HepG2 (cell line): Measurements from ENCODE around the gene MEPCE. TPM values are rescaled to one million over a fixed set of nuclear protein-coding genes. Genes with fewer than 3 reads are reported as not detected.

Experiments
- ATAC-seq: fragments of 200-7000 bp; cut with Tn5 transposase; 3 replicates; pipeline ENCODE4 v1.9.1; 2020; ENCODE audit warnings: mild to moderate bottlenecking, moderate library complexity
- BruUV-seq: library from RNA; stranded (reverse); fragments of 400-500 nt; replicated peaks from 2 replicates; lab custom pipeline; 2021; lab: Mats Ljungman, UMichigan
- CTCF ChIA-PET: fragments of 300-600 bp; formaldehyde crosslinking; extraction: SDS; loops from one replicate; lab custom pipeline; 2021; ENCODE audit warnings: low total read pairs, inconsistent platforms, low intra/inter-chr PET ratio; lab: Yijun Ruan, JAX
- POLR2A ChIA-PET: fragments of 350-600 bp; sonication (Branson Sonifier 250); formaldehyde crosslinking; loops from one replicate; lab custom pipeline; 2020; ENCODE audit warnings: antibody characterized with exemption, inconsistent platforms; lab: Yijun Ruan, JAX
- DNase-seq: peaks from one replicate; pipeline ENCODE4 v3.0.0-alpha.2; 2015; ENCODE audit warnings: low spot score
- FAIRE-seq: peaks from 3 replicates; lab custom pipeline; 2011; peaks lifted over from hg19 to GRCh38; lab: Jason Lieb, UNC
- H2AFZ ChIP-seq: one replicate; pipeline ENCODE4 v1.6.1; 2011; ENCODE audit warnings: low read length, inconsistent platforms
- H3K27ac ChIP-seq: fragments of 300-600 bp; 3 replicates; pipeline ENCODE4 v1.8.0; 2011; ENCODE audit warnings: mixed run types, mild to moderate bottlenecking, mixed read lengths, low read length, inconsistent platforms; ENCODE audit not compliant: insufficient read depth; ENCODE audit errors: extremely low read length
- H3K27me3 ChIP-seq, 2 experiments: fragments of 200-600 bp in 1 of 2; 2 replicates in 1 of 2; 3 replicates in 1 of 2; pipeline versions ENCODE4 v1.6.0 to v1.8.0; 2011; ENCODE audit warnings: low read length in 2 of 2, mild to moderate bottlenecking in 2 of 2, moderate library complexity in 2 of 2, inconsistent platforms in 1 of 2; ENCODE audit not compliant: insufficient read depth in 2 of 2, control insufficient read depth in 1 of 2
- H3K36me3 ChIP-seq, 2 experiments: fragments of 200-600 bp in 1 of 2; replicated peaks in 1 of 2; 2 replicates in 1 of 2; 3 replicates in 1 of 2; pipeline versions ENCODE4 v1.5.1 to v1.8.0; 2011; ENCODE audit warnings: low read length in 2 of 2, inconsistent platforms in 1 of 2; ENCODE audit not compliant: insufficient read depth in 2 of 2, control insufficient read depth in 1 of 2
- H3K4me1 ChIP-seq: 2 replicates; pipeline ENCODE4 v1.5.1; 2012; ENCODE audit warnings: low read length, inconsistent platforms; ENCODE audit not compliant: insufficient read depth
- H3K4me2 ChIP-seq: 2 replicates; pipeline ENCODE4 v1.6.0; 2011; ENCODE audit warnings: low read depth, low read length, inconsistent platforms
- H3K4me3 ChIP-seq, 3 experiments: fragments of 200-600 bp in 1 of 3; sonication (generic), shearing (Covaris generic) in 1 of 3; replicated peaks in 1 of 3; 2 replicates each; pipeline ENCODE4 v1.5.1; 2011 to 2016; ENCODE audit warnings: low read length in 3 of 3, inconsistent platforms in 2 of 3, low read depth in 2 of 3, mild to moderate bottlenecking in 2 of 3, control low read depth in 1 of 3, mixed read lengths in 1 of 3; ENCODE audit not compliant: insufficient read depth in 1 of 3
- H3K79me2 ChIP-seq: one replicate; pipeline ENCODE4 v1.6.1; 2011; ENCODE audit warnings: low read length, inconsistent platforms; ENCODE audit not compliant: insufficient read depth
- H3K9ac ChIP-seq: 2 replicates; pipeline ENCODE4 v1.6.0; 2011; ENCODE audit warnings: mild to moderate bottlenecking, low read depth, low read length, inconsistent platforms; ENCODE audit not compliant: insufficient read depth
- H3K9me3 ChIP-seq: 2 replicates; pipeline ENCODE4 v1.5.1; 2012; ENCODE audit warnings: mild to moderate bottlenecking, low read length
- H4K20me1 ChIP-seq: 2 replicates; pipeline ENCODE4 v1.6.0; 2011; ENCODE audit warnings: inconsistent platforms, mild to moderate bottlenecking, low read length, moderate library complexity; ENCODE audit not compliant: insufficient read depth
- ERF ChIP-seq: IDR thresholded peaks from 2 replicates; pipeline ENCODE4 v1.6.1; 2018; ENCODE audit warnings: missing biosample characterization, missing genetic modification reagents
- MAFF ChIP-seq: IDR thresholded peaks from 2 replicates; pipeline ENCODE4 v1.6.1; 2011; ENCODE audit warnings: low read depth, low read length, improper control_type of control experiment
- MAFK ChIP-seq, 2 experiments: IDR thresholded peaks in 1 of 2; conservative IDR thresholded peaks in 1 of 2; 2 replicates each; pipeline ENCODE4 v1.6.1; 2011; ENCODE audit warnings: improper control_type of control experiment in 2 of 2, low read length in 2 of 2
- ZFP90 ChIP-seq: sonication (generic); formaldehyde crosslinking; IDR thresholded peaks from 2 replicates; pipeline ENCODE4 v1.8.0; 2022; ENCODE audit warnings: missing genetic modification reagents, mild to moderate bottlenecking, inconsistent platforms, borderline replicate concordance
- ZNF564 ChIP-seq: sonication (generic); formaldehyde crosslinking; IDR thresholded peaks from 2 replicates; pipeline ENCODE4 v1.8.1; 2023; ENCODE audit warnings: mild to moderate bottlenecking, missing genetic modification reagents
- ZNF619 ChIP-seq: sonication (generic); formaldehyde crosslinking; IDR thresholded peaks from 2 replicates; pipeline ENCODE4 v1.4.0; 2020; ENCODE audit warnings: mild to moderate bottlenecking, missing genetic modification reagents
- ZNF768 ChIP-seq: sonication (generic); formaldehyde crosslinking; IDR thresholded peaks from 2 replicates; pipeline ENCODE4 v1.4.0; 2020; ENCODE audit warnings: missing genetic modification reagents
- WGBS: methylation state at CpG from one replicate; pipeline ENCODE4 v1.1.6; 2017; ENCODE audit warnings: low lambda C conversion rate; 5-methylcytosine and 5-hydroxymethylcytosine counted together
- in situ Hi-C: cut with HindIII; loops from 2 replicates; pipeline ENCODE4 v1.10.0; 2017; ENCODE audit warnings: low pct_unique_long_range_greater_than_20kb; ENCODE audit not compliant: extremely low pct_ligation_motif_present
- intact Hi-C: fragments of 100-400 bp; cut with micrococcal nuclease; formaldehyde crosslinking; loops from one replicate; pipeline ENCODE4 v1.10.0; 2022; ENCODE audit not compliant: unreplicated experiment
- polyA plus RNA-seq, 8 experiments: library from polyadenylated mRNA; depleted of rRNA in 3 of 8; stranded (reverse) in 7 of 8; unstranded in 1 of 8; fragments of >200 nt; fragmentation: Illumina TruSeq in 4 of 8; extraction: Trizol in 4 of 8; gene quantifications; 2 replicates each; pipeline versions ENCODE4 v1.2.1 to v1.2.3, GENCODE V29; 2011 to 2016; ENCODE audit warnings: low read depth in 4 of 8, missing spikeins in 1 of 8, mixed read lengths in 1 of 8; ENCODE audit not compliant: insufficient read depth in 1 of 8
- total RNA-seq, 5 experiments: library from RNA; depleted of rRNA; stranded (reverse); fragments of >200 nt; fragmentation: Illumina TruSeq; extraction: Trizol; gene quantifications; 2 replicates each; pipeline ENCODE4 v1.2.3, GENCODE V29; 2016; ENCODE audit warnings: low read depth in 1 of 5
- TF ChIP-seq, protein P1 (sequence below): sonication (generic); formaldehyde crosslinking; IDR thresholded peaks from 2 replicates; pipeline ENCODE4 v1.4.0; 2020; ENCODE audit warnings: missing genetic modification reagents, borderline replicate concordance
- TF ChIP-seq, protein P2 (sequence below): sonication (generic); formaldehyde crosslinking; IDR thresholded peaks from 2 replicates; pipeline ENCODE4 v1.4.0; 2020; ENCODE audit warnings: missing genetic modification reagents

MEPCE gene
- total and polyA plus RNA-seq, 2 of the 13 experiments (the other 11 are each of a cell fraction or from before 2014, with no cell fraction given) = 12.3 to 26.0 TPM

DNA sequence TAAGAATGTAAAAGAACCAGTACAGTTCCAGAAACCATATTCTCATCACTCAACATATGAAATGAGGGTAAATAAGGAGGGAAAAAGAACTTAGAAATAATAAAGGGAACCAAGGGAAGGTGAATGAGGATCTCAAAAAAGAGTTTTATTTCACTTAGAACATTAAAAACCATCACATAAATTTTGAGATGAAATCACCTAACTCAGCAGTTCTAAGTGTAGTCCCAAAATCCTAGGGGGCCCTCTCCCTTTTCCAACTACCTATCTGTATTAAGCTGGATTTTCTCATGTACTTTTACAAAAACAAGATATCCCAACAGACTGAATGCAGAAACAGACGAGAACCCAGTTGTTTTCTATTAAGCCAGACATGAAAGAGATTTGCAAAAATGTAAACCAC lies 4.3 kb upstream of the MEPCE start:
- Histone ChIP-seq H3K27me3 (no peaks in the 10 kb centered on the region; a peak in 1 of 5 replicates), H3K36me3 (no peaks in the 10 kb centered on the region), H3K4me1 (peaks cover 7% of the 10 kb centered on the region), H3K4me2 (no peak overlapping the region), H3K4me3 (no peak overlapping the region), H4K20me1 (no peaks in the 10 kb centered on the region), H3K9ac (no peak overlapping the region), H2AFZ (no peak overlapping the region), H3K79me2 (peaks cover under 1% of the 10 kb centered on the region), H3K9me3 (no peaks in the 10 kb centered on the region), H3K27ac (no peak overlapping the region)
- in situ Hi-C loops (no loop called here), intact Hi-C loops (no loop called here)
- BruUV-seq = no TSS peak
- ChIA-PET POLR2A (no interaction called here), CTCF (no interaction called here)
- DNase-seq (no peak), FAIRE-seq (no peak), ATAC-seq (no peak)
- WGBS = 81% methylated on average over 1 of the region's 1 CpG
- no peak for TF ChIP-seq ZNF619 (CRISPR knock-in tag)
- TF ChIP-seq, protein P1, sequence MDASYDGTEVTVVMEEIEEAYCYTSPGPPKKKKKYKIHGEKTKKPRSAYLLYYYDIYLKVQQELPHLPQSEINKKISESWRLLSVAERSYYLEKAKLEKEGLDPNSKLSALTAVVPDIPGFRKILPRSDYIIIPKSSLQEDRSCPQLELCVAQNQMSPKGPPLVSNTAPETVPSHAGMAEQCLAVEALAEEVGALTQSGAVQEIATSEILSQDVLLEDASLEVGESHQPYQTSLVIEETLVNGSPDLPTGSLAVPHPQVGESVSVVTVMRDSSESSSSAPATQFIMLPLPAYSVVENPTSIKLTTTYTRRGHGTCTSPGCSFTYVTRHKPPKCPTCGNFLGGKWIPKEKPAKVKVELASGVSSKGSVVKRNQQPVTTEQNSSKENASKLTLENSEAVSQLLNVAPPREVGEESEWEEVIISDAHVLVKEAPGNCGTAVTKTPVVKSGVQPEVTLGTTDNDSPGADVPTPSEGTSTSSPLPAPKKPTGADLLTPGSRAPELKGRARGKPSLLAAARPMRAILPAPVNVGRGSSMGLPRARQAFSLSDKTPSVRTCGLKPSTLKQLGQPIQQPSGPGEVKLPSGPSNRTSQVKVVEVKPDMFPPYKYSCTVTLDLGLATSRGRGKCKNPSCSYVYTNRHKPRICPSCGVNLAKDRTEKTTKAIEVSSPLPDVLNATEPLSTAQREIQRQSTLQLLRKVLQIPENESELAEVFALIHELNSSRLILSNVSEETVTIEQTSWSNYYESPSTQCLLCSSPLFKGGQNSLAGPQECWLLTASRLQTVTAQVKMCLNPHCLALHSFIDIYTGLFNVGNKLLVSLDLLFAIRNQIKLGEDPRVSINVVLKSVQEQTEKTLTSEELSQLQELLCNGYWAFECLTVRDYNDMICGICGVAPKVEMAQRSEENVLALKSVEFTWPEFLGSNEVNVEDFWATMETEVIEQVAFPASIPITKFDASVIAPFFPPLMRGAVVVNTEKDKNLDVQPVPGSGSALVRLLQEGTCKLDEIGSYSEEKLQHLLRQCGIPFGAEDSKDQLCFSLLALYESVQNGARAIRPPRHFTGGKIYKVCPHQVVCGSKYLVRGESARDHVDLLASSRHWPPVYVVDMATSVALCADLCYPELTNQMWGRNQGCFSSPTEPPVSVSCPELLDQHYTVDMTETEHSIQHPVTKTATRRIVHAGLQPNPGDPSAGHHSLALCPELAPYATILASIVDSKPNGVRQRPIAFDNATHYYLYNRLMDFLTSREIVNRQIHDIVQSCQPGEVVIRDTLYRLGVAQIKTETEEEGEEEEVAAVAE (CRISPR knock-in tag) = no peak
- no peak for TF ChIP-seq ZNF768 (CRISPR knock-in tag)
- TF ChIP-seq ZNF564 (CRISPR knock-in tag) = no peak
- TF ChIP-seq ZFP90 (CRISPR knock-in tag) = no peak
- TF ChIP-seq, protein P2, sequence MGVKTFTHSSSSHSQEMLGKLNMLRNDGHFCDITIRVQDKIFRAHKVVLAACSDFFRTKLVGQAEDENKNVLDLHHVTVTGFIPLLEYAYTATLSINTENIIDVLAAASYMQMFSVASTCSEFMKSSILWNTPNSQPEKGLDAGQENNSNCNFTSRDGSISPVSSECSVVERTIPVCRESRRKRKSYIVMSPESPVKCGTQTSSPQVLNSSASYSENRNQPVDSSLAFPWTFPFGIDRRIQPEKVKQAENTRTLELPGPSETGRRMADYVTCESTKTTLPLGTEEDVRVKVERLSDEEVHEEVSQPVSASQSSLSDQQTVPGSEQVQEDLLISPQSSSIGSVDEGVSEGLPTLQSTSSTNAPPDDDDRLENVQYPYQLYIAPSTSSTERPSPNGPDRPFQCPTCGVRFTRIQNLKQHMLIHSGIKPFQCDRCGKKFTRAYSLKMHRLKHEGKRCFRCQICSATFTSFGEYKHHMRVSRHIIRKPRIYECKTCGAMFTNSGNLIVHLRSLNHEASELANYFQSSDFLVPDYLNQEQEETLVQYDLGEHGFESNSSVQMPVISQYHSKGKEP = no peak
- 0 out of 2 replicates have a peak, but pooled peaks have one; percentile 11 for TF ChIP-seq MAFF
- TF ChIP-seq ERF (CRISPR knock-in tag) = no peak
- peak in 1 of 2 experiments; percentile 45; a peak in 2 of 4 replicates for TF ChIP-seq MAFK (conservative IDR thresholded peaks at IDR 0.05 in 1 of 2, IDR thresholded peaks at IDR 0.05 in 1 of 2; ENCODE audit: low read length in 2 of 2)
